Prostate gland (tissue), 2 donors: Measurements from ENCODE around the gene NLRC5.

Experiments used
- POLR2A ChIP-seq: fragments of 450-650 bp; IDR thresholded peaks from one replicate; pipeline ENCODE4 v1.6.1; 2016; ENCODE audit warnings: antibody characterized with exemption, mild to moderate bottlenecking
- POLR2AphosphoS5 ChIP-seq: sonication (generic); formaldehyde crosslinking; IDR thresholded peaks from one replicate; pipeline ENCODE4 v1.6.1; 2017; ENCODE audit warnings: antibody characterized with exemption
- TF ChIP-seq, protein P1 (sequence below), 4 experiments: fragments of 200-600 bp in 2 of 4; fragments of 450-650 bp in 2 of 4; sonication (generic) in 2 of 4; IDR thresholded peaks; 1 replicate in 3 of 4; 2 replicates in 1 of 4; pipeline ENCODE4 v1.5.1; 2016 to 2019; ENCODE audit warnings: antibody characterized with exemption in 4 of 4, mild to moderate bottlenecking in 2 of 4, moderate library complexity in 2 of 4

DNA sequence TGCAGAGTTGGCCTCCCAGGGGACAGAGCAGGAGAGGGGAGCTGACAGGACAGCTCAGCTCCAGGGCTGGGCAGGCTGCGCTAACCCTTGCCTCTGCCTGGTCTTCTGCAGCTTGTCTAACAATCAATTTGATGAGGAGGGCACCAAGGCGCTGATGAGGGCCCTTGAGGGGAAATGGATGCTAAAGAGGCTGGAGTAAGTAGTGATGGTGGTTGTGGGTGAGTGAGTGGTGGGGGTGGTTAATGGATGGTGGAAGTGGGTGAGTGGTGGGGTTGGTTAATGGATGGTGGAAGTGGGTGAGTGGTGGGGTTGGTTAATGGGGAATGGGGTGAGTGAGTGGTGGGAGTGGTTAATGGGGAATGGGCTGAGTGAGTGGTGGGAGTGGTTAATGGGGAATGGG lies 81.1 kb downstream of the NLRC5 start:
- TF ChIP-seq POLR2A (no peak), POLR2AphosphoS5 (no peak)
- TF ChIP-seq, protein P1, sequence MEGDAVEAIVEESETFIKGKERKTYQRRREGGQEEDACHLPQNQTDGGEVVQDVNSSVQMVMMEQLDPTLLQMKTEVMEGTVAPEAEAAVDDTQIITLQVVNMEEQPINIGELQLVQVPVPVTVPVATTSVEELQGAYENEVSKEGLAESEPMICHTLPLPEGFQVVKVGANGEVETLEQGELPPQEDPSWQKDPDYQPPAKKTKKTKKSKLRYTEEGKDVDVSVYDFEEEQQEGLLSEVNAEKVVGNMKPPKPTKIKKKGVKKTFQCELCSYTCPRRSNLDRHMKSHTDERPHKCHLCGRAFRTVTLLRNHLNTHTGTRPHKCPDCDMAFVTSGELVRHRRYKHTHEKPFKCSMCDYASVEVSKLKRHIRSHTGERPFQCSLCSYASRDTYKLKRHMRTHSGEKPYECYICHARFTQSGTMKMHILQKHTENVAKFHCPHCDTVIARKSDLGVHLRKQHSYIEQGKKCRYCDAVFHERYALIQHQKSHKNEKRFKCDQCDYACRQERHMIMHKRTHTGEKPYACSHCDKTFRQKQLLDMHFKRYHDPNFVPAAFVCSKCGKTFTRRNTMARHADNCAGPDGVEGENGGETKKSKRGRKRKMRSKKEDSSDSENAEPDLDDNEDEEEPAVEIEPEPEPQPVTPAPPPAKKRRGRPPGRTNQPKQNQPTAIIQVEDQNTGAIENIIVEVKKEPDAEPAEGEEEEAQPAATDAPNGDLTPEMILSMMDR (IDR thresholded peaks at IDR 0.05) = no peak
